Kidney glomerular epithelial cell (primary cell): ENCODE data around the gene CITED4.

Experiments used
- DNase-seq: peaks from one replicate; lab custom pipeline; 2025; lab: John Stamatoyannopoulos, UW

Gene CITED4

GRCh38 chr1:40833979-40834378, 28.2 kb downstream of the CITED4 start:
- DNase-seq: no peak

GRCh38 chr1:40831001-40831732, 31.0 kb downstream of the CITED4 start:
- DNase-seq: no peak

GRCh38 chr1:40830419-40830943, 31.7 kb downstream of the CITED4 start:
- no peak for DNase-seq

GRCh38 chr1:40829631-40830245, 32.4 kb downstream of the CITED4 start:
- no peak for DNase-seq

GRCh38 chr1:40825996-40826395, 36.2 kb downstream of the CITED4 start:
- DNase-seq: no peak

- no peak for DNase-seq
Measured at GRCh38 chr1:40825435-40825788, 36.8 kb downstream of the CITED4 start.

- peak; percentile 54 for DNase-seq
Measured at GRCh38 chr1:40824591-40825434, 37.4 kb downstream of the CITED4 start.

- no peak for DNase-seq
Measured at GRCh38 chr1:40823983-40824382, 38.2 kb downstream of the CITED4 start.

- no peak for DNase-seq
Measured at GRCh38 chr1:40823345-40823744, 38.8 kb downstream of the CITED4 start.

GRCh38 chr1:40822890-40823289, 39.3 kb downstream of the CITED4 start:
- DNase-seq: no peak

GRCh38 chr1:40820911-40821693, 41.1 kb downstream of the CITED4 start:
- no peak for DNase-seq

GRCh38 chr1:40820251-40820797, 41.8 kb downstream of the CITED4 start:
- no peak for DNase-seq

GRCh38 chr1:40819101-40819500, 43.1 kb downstream of the CITED4 start:
- no peak for DNase-seq

- no peak for DNase-seq
Measured at GRCh38 chr1:40818264-40818961, 43.8 kb downstream of the CITED4 start.

GRCh38 chr1:40817791-40818263, 44.3 kb downstream of the CITED4 start:
- DNase-seq: no peak

- no peak for DNase-seq
Measured at GRCh38 chr1:40815420-40815819, 46.7 kb downstream of the CITED4 start.
